ENCODE measurements around the gene CCL23. TPM values are rescaled to one million over a fixed set of nuclear protein-coding genes. Genes with fewer than 3 reads are reported as not detected.

CCL23 gene
- total RNA-seq, 1 experiment from 2014 or later, result not detected

DNA sequence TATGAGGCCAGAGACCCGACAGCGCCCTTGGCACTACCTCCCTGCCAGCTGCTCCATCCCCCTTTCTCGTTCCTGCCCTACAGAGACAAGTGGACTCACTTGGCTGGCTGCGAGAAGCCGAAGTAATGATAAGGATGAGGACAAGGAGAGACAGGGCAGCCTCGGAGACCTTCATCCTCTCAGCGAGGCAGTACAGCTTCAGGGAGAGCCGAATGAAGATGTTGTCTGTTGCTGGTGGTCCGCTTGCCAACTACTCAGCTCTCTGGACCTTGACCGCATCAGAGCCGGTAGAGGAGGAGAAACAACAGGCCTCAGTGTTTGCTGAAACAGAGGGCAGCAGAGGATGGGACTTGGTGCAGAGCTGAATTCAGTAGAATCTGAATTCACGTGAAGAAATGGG is 36.5 kb downstream of the CCL23 start, which contains the start of gene CCL16:
Gene CCL16 (minus strand): TSS at position 252 of the 400 bp plus-strand sequence. CDS start 77 bp downstream, at position 175.
- no peaks in the 10 kb centered on the region for H3K79me2 ChIP-seq (ENCODE audit: insufficient read depth, low read length)
- TF ChIP-seq, protein P1, sequence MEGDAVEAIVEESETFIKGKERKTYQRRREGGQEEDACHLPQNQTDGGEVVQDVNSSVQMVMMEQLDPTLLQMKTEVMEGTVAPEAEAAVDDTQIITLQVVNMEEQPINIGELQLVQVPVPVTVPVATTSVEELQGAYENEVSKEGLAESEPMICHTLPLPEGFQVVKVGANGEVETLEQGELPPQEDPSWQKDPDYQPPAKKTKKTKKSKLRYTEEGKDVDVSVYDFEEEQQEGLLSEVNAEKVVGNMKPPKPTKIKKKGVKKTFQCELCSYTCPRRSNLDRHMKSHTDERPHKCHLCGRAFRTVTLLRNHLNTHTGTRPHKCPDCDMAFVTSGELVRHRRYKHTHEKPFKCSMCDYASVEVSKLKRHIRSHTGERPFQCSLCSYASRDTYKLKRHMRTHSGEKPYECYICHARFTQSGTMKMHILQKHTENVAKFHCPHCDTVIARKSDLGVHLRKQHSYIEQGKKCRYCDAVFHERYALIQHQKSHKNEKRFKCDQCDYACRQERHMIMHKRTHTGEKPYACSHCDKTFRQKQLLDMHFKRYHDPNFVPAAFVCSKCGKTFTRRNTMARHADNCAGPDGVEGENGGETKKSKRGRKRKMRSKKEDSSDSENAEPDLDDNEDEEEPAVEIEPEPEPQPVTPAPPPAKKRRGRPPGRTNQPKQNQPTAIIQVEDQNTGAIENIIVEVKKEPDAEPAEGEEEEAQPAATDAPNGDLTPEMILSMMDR (conservative IDR thresholded peaks at IDR 0.05), result no peak
- peak; percentile 18 for DNase-seq
- no peak within 1 kb of the TSS for H2BK20ac ChIP-seq (ENCODE audit: low read depth, low read length, poor library complexity, severe bottlenecking)
- no peak within 1 kb of the TSS for H3K4ac ChIP-seq (ENCODE audit: low read depth, low read length)
- H4K20me1 ChIP-seq (ENCODE audit: control insufficient read depth, insufficient read depth, insufficient read length), result no peaks in the 10 kb centered on the region
- no CpG with 5 or more reads among the region's 12 CpGs for WGBS (ENCODE audit: extremely low coverage, insufficient read length, low lambda C conversion rate)
- no peak within 1 kb of the TSS for H3K4me3 Mint-ChIP-seq
- H3K36me3 Mint-ChIP-seq (ENCODE audit: insufficient read depth in 1 of 3, low read depth in 3 of 3), result no peaks in the 10 kb centered on the region
- H3K4me1 Mint-ChIP-seq, result peaks cover under 1 to 3% of the 10 kb centered on the region in 2 experiments; a peak in 1 of 4 replicates
- no peaks in the 10 kb centered on the region for H3K23me2 ChIP-seq (ENCODE audit: insufficient read length, low read depth, low read length, poor library complexity, severe bottlenecking)
- H3K56ac ChIP-seq (ENCODE audit: insufficient read length, low read depth, low read length), result no peak within 1 kb of the TSS
- H2BK15ac ChIP-seq (ENCODE audit: low read depth, low read length), result no peak within 1 kb of the TSS
- H4K8ac ChIP-seq (replicated peaks; ENCODE audit: insufficient read length, low read depth, low read length), result no peak within 1 kb of the TSS
- H3T11ph ChIP-seq (ENCODE audit: low read length), result no peak within 1 kb of the TSS
- H3K9me3 Mint-ChIP-seq, result no peaks in the 10 kb centered on the region
- no peak within 1 kb of the TSS for H4K91ac ChIP-seq (ENCODE audit: insufficient read length, low read depth, low read length)
- H4K5ac ChIP-seq (ENCODE audit: insufficient read length, low read depth, low read length), result no peak within 1 kb of the TSS
- no peaks in the 10 kb centered on the region for H3K27me3 ChIP-seq (ENCODE audit: insufficient read depth, low read length)
- H3K9ac ChIP-seq (ENCODE audit: extremely low read depth, insufficient read length, low read length), result no peak within 1 kb of the TSS
- no peaks in the 10 kb centered on the region for H3K4me1 ChIP-seq (ENCODE audit: insufficient read depth, low read length)
- H3K27ac ChIP-seq (ENCODE audit: insufficient read length, low read depth, low read length), result no peak within 1 kb of the TSS
- H3K79me1 ChIP-seq (ENCODE audit: insufficient read depth, low read depth, low read length, poor library complexity, severe bottlenecking), result no peaks in the 10 kb centered on the region
- peaks cover 4% of the 10 kb centered on the region for H3K27me3 Mint-ChIP-seq (ENCODE audit: low read depth)
- no peaks in the 10 kb centered on the region for H3K9me3 ChIP-seq (ENCODE audit: control insufficient read depth, low read depth, low read length)
- H3K4me2 ChIP-seq (ENCODE audit: insufficient read depth, insufficient read length, low read length), result no peak within 1 kb of the TSS
- no peak within 1 kb of the TSS for H2AK5ac ChIP-seq (ENCODE audit: insufficient read length, low read length)
- no peak within 1 kb of the TSS for H2AFZ ChIP-seq (ENCODE audit: low read length)
- H2BK120ac ChIP-seq (ENCODE audit: low read depth, low read length, poor library complexity, severe bottlenecking), result no peak within 1 kb of the TSS
- H3K23ac ChIP-seq (ENCODE audit: insufficient read length, low read depth, low read length), result no peak within 1 kb of the TSS
- no peak within 1 kb of the TSS; a peak in 1 of 7 replicates for H3K27ac Mint-ChIP-seq
- no peak within 1 kb of the TSS for H2BK5ac ChIP-seq (ENCODE audit: insufficient read length, low read length)
- H3K18ac ChIP-seq (ENCODE audit: insufficient read length, low read depth, low read length), result no peak within 1 kb of the TSS
- H2BK12ac ChIP-seq (ENCODE audit: insufficient read length, low read depth, low read length), result no peak within 1 kb of the TSS
- no peak within 1 kb of the TSS for H3K14ac ChIP-seq (ENCODE audit: insufficient read depth, low read length)
